NCI-H526 (cell line): ENCODE results near the gene NTM.
"Not testable (repeated sequence)": the region's sequence is repeated elsewhere in the genome, so short reads cannot be mapped to it uniquely, and the experiment has no call there.

Experiments used
- DNase-seq, 2 experiments: peaks; one replicate each; lab custom pipeline; 2025; lab: John Stamatoyannopoulos, UW

The NTM gene

GRCh38 chr11:132357811-132358572 is 987.6 kb downstream of the NTM start:
- DNase-seq: no peak

- no peak for DNase-seq
These were observed 988.1 kb downstream of the NTM start for GRCh38 chr11:132358573-132358953.

- no peak for DNase-seq
These were observed 990.7 kb downstream of the NTM start for GRCh38 chr11:132361011-132361550.

GRCh38 chr11:132365650-132366049 is 995.2 kb downstream of the NTM start:
- DNase-seq: no peak

GRCh38 chr11:132367293-132367692 is 996.9 kb downstream of the NTM start:
- no peak for DNase-seq

GRCh38 chr11:132370114-132370513 is 999.7 kb downstream of the NTM start:
- DNase-seq: not testable (repeated sequence)

- DNase-seq: no peak
These were observed 1003.2 kb downstream of the NTM start for GRCh38 chr11:132373405-132374143.

- DNase-seq: no peak
These were observed 1009.1 kb downstream of the NTM start for GRCh38 chr11:132379540-132379939.
